LNCAP (cell line): ENCODE measurements around the gene MAN1A1.

Source experiments
- TF ChIP-seq, protein P1 (sequence below): fragments of 450-650 bp; IDR thresholded peaks from 2 replicates; pipeline ENCODE4 v1.5.1; 2017; ENCODE audit warnings: mild to moderate bottlenecking

Gene MAN1A1

DNA sequence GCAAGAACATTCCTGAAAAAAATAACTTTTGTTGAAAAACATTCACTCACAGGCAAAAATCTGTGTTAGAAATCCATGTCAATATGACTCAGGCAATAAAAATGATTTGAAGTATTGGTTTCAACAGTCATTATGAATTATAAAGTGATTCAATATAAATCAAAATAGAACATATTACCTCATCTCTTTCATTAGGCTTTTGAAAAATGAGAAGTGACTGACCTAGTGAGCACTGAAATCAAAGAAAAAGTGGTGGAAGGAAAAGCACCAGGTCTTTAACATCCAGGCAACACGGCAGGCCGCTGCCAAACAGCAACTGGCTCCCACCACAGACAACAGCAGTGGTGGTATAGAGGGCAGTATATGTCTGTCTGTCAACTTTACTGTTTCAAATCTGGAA lies 68.9 kb downstream of the MAN1A1 start:
- TF ChIP-seq, protein P1, sequence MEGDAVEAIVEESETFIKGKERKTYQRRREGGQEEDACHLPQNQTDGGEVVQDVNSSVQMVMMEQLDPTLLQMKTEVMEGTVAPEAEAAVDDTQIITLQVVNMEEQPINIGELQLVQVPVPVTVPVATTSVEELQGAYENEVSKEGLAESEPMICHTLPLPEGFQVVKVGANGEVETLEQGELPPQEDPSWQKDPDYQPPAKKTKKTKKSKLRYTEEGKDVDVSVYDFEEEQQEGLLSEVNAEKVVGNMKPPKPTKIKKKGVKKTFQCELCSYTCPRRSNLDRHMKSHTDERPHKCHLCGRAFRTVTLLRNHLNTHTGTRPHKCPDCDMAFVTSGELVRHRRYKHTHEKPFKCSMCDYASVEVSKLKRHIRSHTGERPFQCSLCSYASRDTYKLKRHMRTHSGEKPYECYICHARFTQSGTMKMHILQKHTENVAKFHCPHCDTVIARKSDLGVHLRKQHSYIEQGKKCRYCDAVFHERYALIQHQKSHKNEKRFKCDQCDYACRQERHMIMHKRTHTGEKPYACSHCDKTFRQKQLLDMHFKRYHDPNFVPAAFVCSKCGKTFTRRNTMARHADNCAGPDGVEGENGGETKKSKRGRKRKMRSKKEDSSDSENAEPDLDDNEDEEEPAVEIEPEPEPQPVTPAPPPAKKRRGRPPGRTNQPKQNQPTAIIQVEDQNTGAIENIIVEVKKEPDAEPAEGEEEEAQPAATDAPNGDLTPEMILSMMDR = no peak

DNA sequence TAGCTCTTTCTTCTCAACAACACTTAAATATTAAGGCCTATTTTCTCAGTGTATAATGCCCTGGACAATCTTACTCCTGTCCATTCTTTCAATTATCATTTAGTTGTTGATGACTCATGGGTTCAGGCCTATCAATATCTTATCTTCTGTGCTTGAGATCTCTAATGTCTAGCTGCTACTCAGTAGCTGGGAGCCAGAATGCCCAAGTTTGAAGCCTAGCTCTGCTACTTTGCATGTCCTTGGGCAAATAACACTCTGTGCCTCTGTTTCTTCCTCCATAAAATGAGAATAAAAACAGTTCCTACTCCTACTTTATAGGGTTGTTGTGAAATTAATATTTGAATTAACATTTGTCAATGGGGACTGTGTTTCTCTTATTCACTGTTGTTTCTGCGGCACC lies 69.5 kb downstream of the MAN1A1 start:
- TF ChIP-seq, protein P1 = no peak

DNA sequence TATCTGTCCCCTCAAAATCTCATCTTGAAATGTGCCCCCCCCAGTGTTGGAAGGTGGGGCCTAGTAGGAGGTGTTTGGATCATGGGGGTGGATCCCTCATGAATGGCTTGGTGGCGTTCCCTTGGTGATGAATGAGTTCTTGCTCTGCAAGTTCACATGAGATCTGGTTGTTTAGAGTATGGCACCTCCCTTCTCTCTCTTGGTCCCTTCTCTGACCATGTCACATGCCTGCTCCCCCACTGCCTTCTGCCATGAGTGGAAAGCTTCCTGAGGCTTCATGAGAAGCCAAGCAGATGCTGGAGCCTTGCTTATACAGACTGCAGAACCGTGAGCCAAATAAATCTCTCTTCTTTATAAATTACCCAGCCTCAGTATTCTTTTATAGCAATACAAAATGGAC lies 70.9 kb downstream of the MAN1A1 start:
- TF ChIP-seq, protein P1 = no peak

DNA sequence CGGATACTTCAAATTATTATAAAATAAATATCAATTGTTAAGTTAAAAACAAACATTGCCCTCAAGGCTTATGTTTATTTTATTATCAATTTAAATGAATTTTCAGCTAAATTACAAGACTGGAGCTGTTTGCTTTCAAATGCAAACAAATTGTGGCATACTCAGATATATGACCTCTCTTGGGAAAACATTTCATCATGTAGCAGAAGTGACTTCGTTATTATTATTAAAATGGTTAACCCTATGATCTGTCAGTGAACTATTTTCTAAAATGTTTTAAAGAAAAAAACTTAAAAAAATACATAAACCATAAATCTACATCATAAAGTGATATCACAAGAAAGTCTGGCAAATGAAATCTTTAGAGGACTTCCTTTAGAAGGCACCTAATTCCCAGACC lies 72.5 kb downstream of the MAN1A1 start:
- TF ChIP-seq, protein P1 = no peak

DNA sequence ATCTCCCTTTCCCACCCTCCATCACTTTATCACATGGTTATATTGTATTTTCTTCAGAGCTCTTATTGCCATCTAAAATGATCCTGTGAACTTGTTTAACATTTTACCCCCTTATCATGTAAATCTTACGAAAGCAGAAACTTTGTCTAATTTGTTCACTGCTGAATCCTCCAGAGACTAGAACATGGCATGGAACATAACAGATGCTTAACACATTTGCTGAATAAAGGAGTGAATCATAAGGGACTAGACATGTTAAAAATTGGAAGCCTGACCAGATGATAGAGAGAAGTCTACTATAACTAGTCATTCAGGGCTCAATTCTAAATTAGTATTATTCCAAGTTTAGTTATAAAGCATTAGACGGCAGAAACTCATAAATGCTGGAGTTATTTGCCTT lies 73.3 kb downstream of the MAN1A1 start:
- TF ChIP-seq, protein P1 = no peak

DNA sequence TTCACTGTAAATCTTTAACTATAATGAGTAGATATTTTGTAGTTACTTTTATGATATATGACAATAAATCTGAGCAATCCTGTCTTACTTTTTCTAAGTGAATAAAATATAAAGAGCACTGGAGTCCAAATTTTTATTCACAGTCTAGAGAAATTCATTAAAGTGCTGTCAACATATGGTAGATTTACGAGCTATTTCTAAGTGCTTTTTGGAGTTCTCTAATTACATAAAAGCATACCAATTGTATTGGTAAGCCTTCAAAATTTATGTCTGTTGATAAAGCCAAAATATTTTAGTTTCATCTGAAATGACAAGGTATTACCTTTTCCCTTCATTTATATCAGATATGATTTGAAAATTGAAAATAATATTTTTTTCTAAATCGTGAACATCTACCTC lies 75.4 kb downstream of the MAN1A1 start:
- TF ChIP-seq, protein P1 = no peak

DNA sequence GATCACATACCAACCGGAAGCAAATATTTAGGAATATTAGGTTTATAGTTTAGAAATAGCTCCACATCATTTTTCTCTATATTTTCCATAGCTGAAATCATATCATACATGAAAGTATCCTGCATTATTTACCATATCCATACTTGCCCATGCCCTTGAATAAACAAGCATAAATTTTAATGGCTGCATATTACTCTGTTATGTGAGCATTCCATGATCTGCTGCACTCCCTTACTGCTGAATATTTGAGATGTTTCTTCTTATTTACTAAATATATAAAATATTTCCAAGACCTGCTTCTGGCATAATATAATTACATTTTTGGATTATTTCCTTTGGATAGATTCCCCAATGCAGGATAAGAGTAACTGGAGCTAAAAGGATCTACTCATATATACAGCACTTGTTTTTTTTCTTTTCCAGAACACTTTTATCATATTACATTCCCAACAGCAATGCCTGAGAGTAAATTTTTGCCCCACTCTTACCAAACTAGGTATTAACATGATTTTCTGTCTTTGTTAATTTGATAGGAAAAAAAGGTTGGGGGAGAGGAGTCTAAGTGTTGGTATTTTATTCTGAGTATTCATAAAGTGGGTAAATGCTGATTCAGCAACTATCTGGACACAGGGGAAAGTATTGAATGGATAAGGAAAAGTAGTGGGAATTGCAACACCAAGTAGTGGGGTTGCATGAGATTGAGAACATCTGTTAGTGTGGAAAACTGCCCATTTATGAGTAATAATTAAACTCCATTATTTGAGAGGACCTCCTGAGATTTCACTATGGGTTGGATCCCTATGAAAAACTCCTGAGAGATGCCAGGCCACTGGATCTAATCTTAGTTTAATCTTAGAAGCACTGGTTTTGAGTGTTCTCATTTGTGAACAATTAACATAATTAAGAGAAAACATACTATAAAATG lies 76.0 kb downstream of the MAN1A1 start:
- TF ChIP-seq, protein P1 = no peak
